ENCODE data around the gene ADAMTS3. TPM values are rescaled to one million over a fixed set of nuclear protein-coding genes. Genes with fewer than 3 reads are reported as not detected.

Gene ADAMTS3
- total RNA-seq, result 1.4 and 1.6 TPM in 2 replicates

DNA sequence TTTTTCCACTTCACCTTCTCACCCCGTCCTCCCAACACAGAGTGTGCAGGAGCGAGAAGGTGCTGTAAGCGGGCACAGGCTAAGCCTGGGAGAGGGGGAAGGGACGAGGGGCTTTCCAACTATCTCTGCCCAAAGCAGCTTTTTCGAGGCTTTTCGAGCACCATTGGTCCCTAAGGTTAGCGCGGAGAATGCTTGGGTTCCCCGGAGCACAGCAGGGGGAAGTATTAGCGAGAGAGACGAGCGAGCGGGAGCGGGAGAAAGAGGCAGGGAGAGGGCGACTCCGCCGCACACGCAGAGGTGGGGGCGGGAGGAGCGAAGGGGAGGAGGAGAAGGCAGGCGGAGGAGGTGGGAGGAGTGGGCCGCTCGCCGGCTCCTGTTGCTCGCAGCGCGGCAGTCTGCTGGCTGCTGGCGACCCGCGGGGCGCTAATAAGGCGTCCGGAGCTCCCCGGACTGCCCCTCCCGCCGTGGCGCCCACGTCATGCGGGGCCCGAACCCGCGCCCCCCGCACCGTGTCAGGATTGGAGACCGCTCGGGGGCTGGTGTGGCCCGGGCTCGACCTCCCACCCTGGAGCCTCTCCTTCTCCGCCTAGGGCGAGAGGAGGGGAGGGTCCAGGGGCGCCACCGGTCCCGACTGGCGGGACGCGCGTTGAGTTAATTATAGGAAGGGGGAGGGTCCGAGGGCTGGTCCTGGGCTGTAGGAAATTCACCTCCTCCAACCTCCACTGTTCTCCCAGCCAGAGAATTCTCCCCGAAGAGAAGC is at the start of gene ADAMTS3:
Gene ADAMTS3 (minus strand): TSS at position 263 of the 760 bp plus-strand sequence. CDS start 459 bp downstream, outside the sequence.

All from epithelial cell of umbilical artery (primary cell).